GM18907 (cell line): ENCODE measurements around the gene RFC3.
"Not testable (repeated sequence)": the region's sequence is repeated elsewhere in the genome, so short reads cannot be mapped to it uniquely, and the experiment has no call there.

Source experiments
- ATAC-seq: cut with Tn5 transposase; IDR thresholded peaks from one replicate; pipeline ENCODE4 v1.9.1; 2021; ENCODE audit warnings: mild to moderate bottlenecking, moderate library complexity; ENCODE audit not compliant: unreplicated experiment

Gene RFC3

GRCh38 chr13:33817901-33818706, at the start of gene RFC3:
RFC3 (plus strand) TSS chr13:33818149; CDS start chr13:33818179, 30 bp downstream.
- peak; percentile 94 for ATAC-seq

GRCh38 chr13:33771296-33771695, 46.7 kb upstream of the RFC3 start:
- no peak for ATAC-seq

GRCh38 chr13:33773790-33774462, 44.0 kb upstream of the RFC3 start:
- ATAC-seq, result no peak

GRCh38 chr13:33775339-33776108, 42.4 kb upstream of the RFC3 start:
- ATAC-seq, result no peak

GRCh38 chr13:33776239-33776881, 41.6 kb upstream of the RFC3 start:
- no peak for ATAC-seq

- no peak for ATAC-seq
These were observed 35.3 kb upstream of the RFC3 start for GRCh38 chr13:33782631-33783030.

GRCh38 chr13:33783212-33783611, 34.7 kb upstream of the RFC3 start:
- not testable (repeated sequence) for ATAC-seq

- no peak for ATAC-seq
These were observed 33.2 kb upstream of the RFC3 start for GRCh38 chr13:33784738-33785137.

GRCh38 chr13:33785384-33785783, 32.6 kb upstream of the RFC3 start:
- ATAC-seq, result no peak

- ATAC-seq, result peak; percentile 71
These were observed 30.8 kb upstream of the RFC3 start for GRCh38 chr13:33787051-33787591.

GRCh38 chr13:33789066-33789606, 28.8 kb upstream of the RFC3 start:
- ATAC-seq, result no peak

GRCh38 chr13:33789739-33790138, 28.2 kb upstream of the RFC3 start:
- ATAC-seq, result no peak

GRCh38 chr13:33793726-33794125, 24.2 kb upstream of the RFC3 start:
- ATAC-seq, result no peak

GRCh38 chr13:33794576-33794975, 23.4 kb upstream of the RFC3 start:
- ATAC-seq, result no peak

GRCh38 chr13:33796095-33796494, 21.9 kb upstream of the RFC3 start:
- ATAC-seq, result no peak

GRCh38 chr13:33797622-33798021, 20.3 kb upstream of the RFC3 start:
- no peak for ATAC-seq

- ATAC-seq, result no peak
These were observed 19.9 kb upstream of the RFC3 start for GRCh38 chr13:33798023-33798422.

- peak; percentile 47 for ATAC-seq
These were observed 17.9 kb upstream of the RFC3 start for GRCh38 chr13:33799950-33800592.

- no peak for ATAC-seq
These were observed 17.2 kb upstream of the RFC3 start for GRCh38 chr13:33800646-33801186.
